Stomach (tissue), 4 donors: ENCODE measurements around the gene ASIP.

ENCODE experiments used
- EP300 ChIP-seq: sonication (generic); formaldehyde crosslinking; IDR thresholded peaks from one replicate; pipeline ENCODE4 v1.6.1; 2017; ENCODE audit warnings: antibody characterized with exemption
- POLR2AphosphoS5 ChIP-seq, 3 donors: sonication (generic); formaldehyde crosslinking; IDR thresholded peaks; one replicate each; pipeline ENCODE4 v1.6.1; 2016; ENCODE audit warnings: antibody characterized with exemption in 3 of 3
- TF ChIP-seq, protein P1 (sequence below), 7 experiments: fragments of 450-650 bp in 4 of 7; fragments of 200-600 bp in 3 of 7; sonication (generic) in 3 of 7; IDR thresholded peaks; one replicate each; pipeline ENCODE4 v1.5.1; 2016 to 2019; ENCODE audit warnings: antibody characterized with exemption in 7 of 7, control low read depth in 2 of 7, mild to moderate bottlenecking in 1 of 7

DNA sequence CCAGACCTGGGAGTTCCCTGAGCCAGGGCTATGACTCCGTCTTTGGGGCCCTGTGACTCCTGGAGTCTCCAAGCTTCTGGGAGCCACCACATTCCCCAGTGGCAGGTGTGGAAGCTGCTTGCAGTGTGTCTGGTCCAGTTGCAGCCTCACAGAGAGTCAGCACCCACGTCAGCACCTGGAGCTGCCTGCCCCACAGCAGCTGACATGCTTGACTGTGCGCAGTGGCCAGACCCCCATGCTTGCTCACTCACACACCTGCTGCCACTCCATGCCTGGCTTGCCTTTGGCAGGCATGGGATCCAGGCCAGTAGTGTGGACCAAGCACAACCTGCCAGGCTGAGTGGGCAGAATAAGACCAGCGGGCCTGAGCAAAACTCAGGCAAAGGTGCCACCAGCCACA lies 31.0 kb upstream of the ASIP start:
- TF ChIP-seq POLR2AphosphoS5 (IDR thresholded peaks at IDR 0.05): no peak
- TF ChIP-seq, protein P1, sequence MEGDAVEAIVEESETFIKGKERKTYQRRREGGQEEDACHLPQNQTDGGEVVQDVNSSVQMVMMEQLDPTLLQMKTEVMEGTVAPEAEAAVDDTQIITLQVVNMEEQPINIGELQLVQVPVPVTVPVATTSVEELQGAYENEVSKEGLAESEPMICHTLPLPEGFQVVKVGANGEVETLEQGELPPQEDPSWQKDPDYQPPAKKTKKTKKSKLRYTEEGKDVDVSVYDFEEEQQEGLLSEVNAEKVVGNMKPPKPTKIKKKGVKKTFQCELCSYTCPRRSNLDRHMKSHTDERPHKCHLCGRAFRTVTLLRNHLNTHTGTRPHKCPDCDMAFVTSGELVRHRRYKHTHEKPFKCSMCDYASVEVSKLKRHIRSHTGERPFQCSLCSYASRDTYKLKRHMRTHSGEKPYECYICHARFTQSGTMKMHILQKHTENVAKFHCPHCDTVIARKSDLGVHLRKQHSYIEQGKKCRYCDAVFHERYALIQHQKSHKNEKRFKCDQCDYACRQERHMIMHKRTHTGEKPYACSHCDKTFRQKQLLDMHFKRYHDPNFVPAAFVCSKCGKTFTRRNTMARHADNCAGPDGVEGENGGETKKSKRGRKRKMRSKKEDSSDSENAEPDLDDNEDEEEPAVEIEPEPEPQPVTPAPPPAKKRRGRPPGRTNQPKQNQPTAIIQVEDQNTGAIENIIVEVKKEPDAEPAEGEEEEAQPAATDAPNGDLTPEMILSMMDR (IDR thresholded peaks at IDR 0.05): no peak
- TF ChIP-seq EP300: no peak
